Measurements from ENCODE around the gene SOX1.

Gene SOX1

GRCh38 chr13:112057736-112058518 lies 9.0 kb upstream of the SOX1 start (continued):
- TF ChIP-seq PRDM2 (tag by site-specific recombination; IDR thresholded peaks at IDR 0.05; ENCODE audit: borderline replicate concordance) (no peak), ZNF133 (tag by site-specific recombination; IDR thresholded peaks at IDR 0.05) (no peak), HOXC10 (CRISPR knock-in tag; IDR thresholded peaks at IDR 0.05) (no peak), ZNF302 (tag by site-specific recombination; IDR thresholded peaks at IDR 0.05; ENCODE audit: low read depth) (no peak), ZNF404 (tag by site-specific recombination; IDR thresholded peaks at IDR 0.05) (no peak), ZNF654 (tag by site-specific recombination; IDR thresholded peaks at IDR 0.05; ENCODE audit: low read depth) (no peak), ZNF626 (tag by site-specific recombination; IDR thresholded peaks at IDR 0.05) (no peak), ZNF670 (tag by site-specific recombination; IDR thresholded peaks at IDR 0.05; ENCODE audit: low read depth) (no peak), KLF10 (tag by site-specific recombination; IDR thresholded peaks at IDR 0.05) (no peak), ZNF18 (tag by site-specific recombination; IDR thresholded peaks at IDR 0.05) (peak; percentile 82), ZNF785 (tag by site-specific recombination; IDR thresholded peaks at IDR 0.05) (no peak), ZNF521 (tag by site-specific recombination; IDR thresholded peaks at IDR 0.05) (no peak), ZSCAN16 (tag by site-specific recombination; IDR thresholded peaks at IDR 0.05) (no peak), ZNF792 (tag by site-specific recombination; IDR thresholded peaks at IDR 0.05) (no peak), ZNF2 (tag by site-specific recombination; IDR thresholded peaks at IDR 0.05) (no peak), ZXDB (tag by site-specific recombination; IDR thresholded peaks at IDR 0.05) (no peak), INSM2 (tag by site-specific recombination; IDR thresholded peaks at IDR 0.05) (no peak), ZSCAN23 (tag by site-specific recombination; IDR thresholded peaks at IDR 0.05) (no peak), ZNF707 (tag by site-specific recombination; IDR thresholded peaks at IDR 0.05) (no peak), ZNF239 (tag by site-specific recombination; IDR thresholded peaks at IDR 0.05) (no peak), ZNF76 (tag by site-specific recombination; IDR thresholded peaks at IDR 0.05; ENCODE audit: borderline replicate concordance, low read depth) (no peak), ZNF658 (tag by site-specific recombination; IDR thresholded peaks at IDR 0.05) (no peak), ZNF529 (tag by site-specific recombination; IDR thresholded peaks at IDR 0.05; ENCODE audit: insufficient replicate concordance) (no peak), ZNF843 (tag by site-specific recombination; IDR thresholded peaks at IDR 0.05) (no peak), ZNF202 (tag by site-specific recombination; IDR thresholded peaks at IDR 0.05; ENCODE audit: borderline replicate concordance) (no peak), ZNF830 (tag by site-specific recombination; IDR thresholded peaks at IDR 0.05; ENCODE audit: low read depth) (no peak), ZNF571 (tag by site-specific recombination; IDR thresholded peaks at IDR 0.05) (no peak), GLIS2 (tag by site-specific recombination; IDR thresholded peaks at IDR 0.05) (peak; percentile 75), ZFP3 (tag by site-specific recombination; IDR thresholded peaks at IDR 0.05; ENCODE audit: low read depth) (no peak), ZNF549 (tag by site-specific recombination; IDR thresholded peaks at IDR 0.05) (no peak), ZNF423 (tag by site-specific recombination; IDR thresholded peaks at IDR 0.05) (peak; percentile 89), ZNF837 (tag by site-specific recombination; IDR thresholded peaks at IDR 0.05) (no peak)
- TF ChIP-seq, protein P1, sequence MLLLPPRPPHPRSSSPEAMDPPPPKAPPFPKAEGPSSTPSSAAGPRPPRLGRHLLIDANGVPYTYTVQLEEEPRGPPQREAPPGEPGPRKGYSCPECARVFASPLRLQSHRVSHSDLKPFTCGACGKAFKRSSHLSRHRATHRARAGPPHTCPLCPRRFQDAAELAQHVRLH (tag by site-specific recombination; IDR thresholded peaks at IDR 0.05) = no peak
